CD4-positive, alpha-beta T cell treated with Interleukin-1 beta for 1 hour (primary cell): ENCODE data around the gene CUBN.
"Not testable (repeated sequence)": the region's sequence is repeated elsewhere in the genome, so short reads cannot be mapped to it uniquely, and the experiment has no call there.

ENCODE experiments used
- DNase-seq, 2 donors: peaks; one replicate each; pipeline ENCODE4 v3.0.0-alpha.2; 2020 to 2022

The CUBN gene

GRCh38 chr10:17140386-17140761, 10.8 kb upstream of the CUBN start:
- no peak for DNase-seq

GRCh38 chr10:17138460-17139042, 8.9 kb upstream of the CUBN start:
- DNase-seq = no peak

GRCh38 chr10:17134737-17135260, 5.2 kb upstream of the CUBN start:
- no peak for DNase-seq

- no peak for DNase-seq
Observed at GRCh38 chr10:17134282-17134681, 4.7 kb upstream of the CUBN start.

GRCh38 chr10:17128261-17128660, 1.4 kb downstream of the CUBN start:
- DNase-seq = peak in 1 of 2 donors; percentile 26

GRCh38 chr10:17126327-17126726, 3.3 kb downstream of the CUBN start:
- DNase-seq = no peak

GRCh38 chr10:17125206-17125893, 4.3 kb downstream of the CUBN start:
- DNase-seq = no peak

GRCh38 chr10:17123961-17124360, 5.7 kb downstream of the CUBN start:
- no peak for DNase-seq

- no peak for DNase-seq
Observed at GRCh38 chr10:17122726-17123661, 6.6 kb downstream of the CUBN start.

- DNase-seq = no peak
Observed at GRCh38 chr10:17122052-17122451, 7.6 kb downstream of the CUBN start.

GRCh38 chr10:17120694-17121093, 8.9 kb downstream of the CUBN start:
- DNase-seq = no peak

GRCh38 chr10:17119845-17120244, 9.8 kb downstream of the CUBN start:
- DNase-seq = no peak

- no peak for DNase-seq
Observed at GRCh38 chr10:17116193-17116592, 13.4 kb downstream of the CUBN start.

- DNase-seq = no peak
Observed at GRCh38 chr10:17115683-17116082, 13.9 kb downstream of the CUBN start.

- DNase-seq = not testable (repeated sequence)
Observed at GRCh38 chr10:17114878-17115444, 14.7 kb downstream of the CUBN start.

GRCh38 chr10:17113889-17114540, 15.6 kb downstream of the CUBN start:
- DNase-seq = no peak

- no peak for DNase-seq
Observed at GRCh38 chr10:17113346-17113745, 16.3 kb downstream of the CUBN start.

GRCh38 chr10:17112566-17112965, 17.0 kb downstream of the CUBN start:
- DNase-seq = no peak

GRCh38 chr10:17109475-17110207, 20.0 kb downstream of the CUBN start:
- DNase-seq = no peak

GRCh38 chr10:17109046-17109445, 20.6 kb downstream of the CUBN start:
- no peak for DNase-seq

- DNase-seq = no peak
Observed at GRCh38 chr10:17106991-17107390, 22.6 kb downstream of the CUBN start.

GRCh38 chr10:17101910-17102266, 27.7 kb downstream of the CUBN start:
- no peak for DNase-seq
